IMR-90 (cell line): Measurements from ENCODE around the gene OSBP2. TPM values are rescaled to one million over a fixed set of nuclear protein-coding genes. Genes with fewer than 3 reads are reported as not detected.

Experiments used
- ATAC-seq: fragments of 200-7000 bp; cut with Tn5 transposase; 2 replicates; pipeline ENCODE4 v1.9.1; 2020; ENCODE audit warnings: low read depth, mild to moderate bottlenecking, moderate library complexity
- BruUV-seq: library from RNA; stranded (reverse); fragments of 400-500 nt; replicated peaks from 2 replicates; lab custom pipeline; 2021; lab: Mats Ljungman, UMichigan
- CTCF ChIA-PET: fragments of 300-600 bp; formaldehyde crosslinking; extraction: SDS; loops from one replicate; lab custom pipeline; 2021; ENCODE audit warnings: antibody characterized with exemption; lab: Yijun Ruan, JAX
- POLR2A ChIA-PET: fragments of 300-600 bp; sonication (Branson Sonifier 250); formaldehyde crosslinking; loops from one replicate; lab custom pipeline; 2022; ENCODE audit warnings: antibody characterized with exemption; ENCODE audit not compliant: unreplicated experiment; lab: Charles Lee
- DNase-seq: peaks from one replicate; pipeline ENCODE4 v3.0.0; 2013
- H2AFZ ChIP-seq: replicated peaks from 2 replicates; pipeline ENCODE3; 2013; ENCODE audit warnings: low read length, mild to moderate bottlenecking; ENCODE audit not compliant: poor library complexity
- H2AK5ac ChIP-seq: 2 replicates; pipeline ENCODE4 v1.6.1; 2013; ENCODE audit warnings: low read depth, low read length, inconsistent platforms
- H2AK9ac ChIP-seq: replicated peaks from 2 replicates; pipeline ENCODE3; 2013; ENCODE audit warnings: mild to moderate bottlenecking, low read depth, low read length, moderate library complexity; ENCODE audit not compliant: poor library complexity
- H2BK120ac ChIP-seq: 2 replicates; pipeline ENCODE4 v1.6.1; 2013; ENCODE audit warnings: low read depth, low read length, inconsistent platforms
- H2BK15ac ChIP-seq: 3 replicates; pipeline ENCODE4 v1.6.1; 2013; ENCODE audit warnings: low read depth, low read length, inconsistent platforms
- H2BK20ac ChIP-seq: 2 replicates; pipeline ENCODE4 v1.6.1; 2013; ENCODE audit warnings: low read depth, mild to moderate bottlenecking, inconsistent platforms, low read length, moderate library complexity
- H2BK5ac ChIP-seq: 2 replicates; pipeline ENCODE4 v1.6.1; 2013; ENCODE audit warnings: mild to moderate bottlenecking, low read depth, low read length, inconsistent platforms; ENCODE audit not compliant: poor library complexity, severe bottlenecking
- H3K14ac ChIP-seq: replicated peaks from 2 replicates; pipeline ENCODE4 v1.6.1; 2013; ENCODE audit warnings: low read depth, low read length, inconsistent platforms
- H3K18ac ChIP-seq: 2 replicates; pipeline ENCODE4 v1.6.1; 2013; ENCODE audit warnings: low read depth, low read length, control low read depth
- H3K23ac ChIP-seq: 2 replicates; pipeline ENCODE4 v1.6.1; 2013; ENCODE audit warnings: low read depth, low read length, inconsistent platforms
- H3K27ac ChIP-seq: 2 replicates; pipeline ENCODE4 v1.5.1; 2013; ENCODE audit warnings: mild to moderate bottlenecking, control low read depth, low read length; ENCODE audit not compliant: insufficient read depth
- H3K27me3 ChIP-seq: 2 replicates; pipeline ENCODE4 v1.6.1; 2013; ENCODE audit warnings: low read length; ENCODE audit not compliant: control insufficient read depth, insufficient read depth
- H3K36me3 ChIP-seq: 2 replicates; pipeline ENCODE4 v1.6.1; 2013; ENCODE audit warnings: low read length, mixed read lengths; ENCODE audit not compliant: control insufficient read depth, insufficient read depth
- H3K4ac ChIP-seq: 2 replicates; pipeline ENCODE4 v1.6.1; 2013; ENCODE audit warnings: low read depth, low read length, inconsistent platforms
- H3K4me1 ChIP-seq: 2 replicates; pipeline ENCODE4 v1.6.1; 2013; ENCODE audit warnings: low read length, mixed read lengths; ENCODE audit not compliant: control insufficient read depth, insufficient read depth
- H3K4me2 ChIP-seq: 2 replicates; pipeline ENCODE4 v1.6.1; 2013; ENCODE audit warnings: low read depth, mild to moderate bottlenecking, control low read depth, low read length, moderate library complexity
- H3K4me3 ChIP-seq: 2 replicates; pipeline ENCODE4 v1.5.1; 2013; ENCODE audit warnings: low read depth, mild to moderate bottlenecking, control low read depth, low read length, moderate library complexity; ENCODE audit not compliant: insufficient read depth
- H3K56ac ChIP-seq: 2 replicates; pipeline ENCODE4 v1.6.1; 2013; ENCODE audit warnings: low read length, inconsistent platforms; ENCODE audit not compliant: insufficient read depth; ENCODE audit errors: extremely low read depth
- H3K79me1 ChIP-seq, 2 experiments: 2 replicates each; pipeline ENCODE4 v1.6.1; 2013; ENCODE audit warnings: low read length in 2 of 2, inconsistent platforms in 1 of 2, low read depth in 1 of 2
- H3K9ac ChIP-seq: 2 replicates; pipeline ENCODE4 v1.6.1; 2013; ENCODE audit warnings: low read depth, low read length, control low read depth
- H3K9me1 ChIP-seq: 2 replicates; pipeline ENCODE4 v1.6.1; 2013; ENCODE audit warnings: low read length, inconsistent platforms; ENCODE audit not compliant: insufficient read depth
- H3K9me3 ChIP-seq: 2 replicates; pipeline ENCODE4 v1.6.1; 2013; ENCODE audit warnings: low read length; ENCODE audit not compliant: control insufficient read depth, insufficient read depth
- H4K20me1 ChIP-seq: 2 replicates; pipeline ENCODE4 v1.6.1; 2013; ENCODE audit warnings: low read length, inconsistent platforms; ENCODE audit not compliant: insufficient read depth
- H4K5ac ChIP-seq: 2 replicates; pipeline ENCODE4 v1.6.1; 2013; ENCODE audit warnings: mild to moderate bottlenecking, low read depth, low read length, control low read depth
- H4K8ac ChIP-seq, 2 experiments: 2 replicates each; pipeline ENCODE4 v1.6.1; 2013; ENCODE audit warnings: low read depth in 2 of 2, low read length in 2 of 2, control low read depth in 1 of 2, inconsistent platforms in 1 of 2
- H4K91ac ChIP-seq: 2 replicates; pipeline ENCODE4 v1.6.1; 2013; ENCODE audit warnings: low read depth, low read length, inconsistent platforms; ENCODE audit not compliant: insufficient read depth
- BHLHE40 ChIP-seq: fragments of 150-350 bp; IDR thresholded peaks from 2 replicates; pipeline ENCODE4 v1.6.1; 2016; ENCODE audit warnings: mild to moderate bottlenecking, low read depth, low read length
- CEBPB ChIP-seq: IDR thresholded peaks from 2 replicates; pipeline ENCODE4 v1.6.1; 2012; ENCODE audit warnings: low read depth, low read length, improper control_type of control experiment
- CHD1 ChIP-seq: IDR thresholded peaks from 2 replicates; pipeline ENCODE4 v1.6.1; 2012; ENCODE audit warnings: low read depth, low read length, improper control_type of control experiment
- CTCF ChIP-seq: conservative IDR thresholded peaks from 2 replicates; pipeline ENCODE4 v1.5.1; 2012; ENCODE audit warnings: mild to moderate bottlenecking, low read depth, low read length, improper control_type of control experiment
- ELK1 ChIP-seq: fragments of 150-350 bp; IDR thresholded peaks from 2 replicates; pipeline ENCODE4 v1.6.1; 2016; ENCODE audit warnings: low read depth, mild to moderate bottlenecking, low read length, moderate library complexity, borderline replicate concordance
- FOS ChIP-seq: fragments of 150-350 bp; IDR thresholded peaks from 2 replicates; pipeline ENCODE4 v1.6.1; 2016; ENCODE audit warnings: low read depth, low read length
- MAFK ChIP-seq: IDR thresholded peaks from 2 replicates; pipeline ENCODE4 v1.6.1; 2012; ENCODE audit warnings: low read depth, low read length, improper control_type of control experiment
- MAZ ChIP-seq: IDR thresholded peaks from 2 replicates; pipeline ENCODE4 v1.6.1; 2012; ENCODE audit warnings: low read depth, mild to moderate bottlenecking, low read length, improper control_type of control experiment, moderate library complexity, borderline replicate concordance
- MXI1 ChIP-seq: IDR thresholded peaks from 2 replicates; pipeline ENCODE4 v1.6.1; 2012; ENCODE audit warnings: low read depth, mild to moderate bottlenecking, low read length, moderate library complexity, borderline replicate concordance
- NFE2L2 ChIP-seq: fragments of 150-350 bp; IDR thresholded peaks from 2 replicates; pipeline ENCODE4 v1.6.1; 2016; ENCODE audit warnings: low read depth, mild to moderate bottlenecking, low read length
- POLR2A ChIP-seq: IDR thresholded peaks from 2 replicates; pipeline ENCODE4 v1.6.1; 2012; ENCODE audit warnings: mild to moderate bottlenecking, low read depth, low read length
- RAD21 ChIP-seq: IDR thresholded peaks from 2 replicates; pipeline ENCODE4 v1.6.1; 2012; ENCODE audit warnings: low read length, improper control_type of control experiment
- RCOR1 ChIP-seq: IDR thresholded peaks from 2 replicates; pipeline ENCODE4 v1.6.1; 2012; ENCODE audit warnings: mild to moderate bottlenecking, low read length, improper control_type of control experiment; ENCODE audit not compliant: insufficient replicate concordance
- RFX5 ChIP-seq: IDR thresholded peaks from 2 replicates; pipeline ENCODE4 v1.8.0; 2012; ENCODE audit warnings: low read depth, mild to moderate bottlenecking, low read length, moderate library complexity
- SMC3 ChIP-seq: fragments of 150-350 bp; IDR thresholded peaks from 2 replicates; pipeline ENCODE4 v1.6.1; 2016; ENCODE audit warnings: low read depth, mild to moderate bottlenecking, antibody characterized with exemption, low read length, moderate library complexity
- USF2 ChIP-seq: fragments of 150-350 bp; IDR thresholded peaks from 2 replicates; pipeline ENCODE4 v1.6.1; 2017; ENCODE audit warnings: mild to moderate bottlenecking, antibody characterized with exemption, low read length, low read depth
- WGBS, 2 experiments: methylation state at CpG; one replicate each; pipeline versions ENCODE4 v1.1.5 to v1.1.7; 2013; ENCODE audit warnings: missing lambda C conversion rate in 2 of 2; ENCODE audit not compliant: insufficient read length in 1 of 2; ENCODE audit errors: extremely low coverage in 2 of 2; 5-methylcytosine and 5-hydroxymethylcytosine counted together
- dilution Hi-C: fragments of 300-500 bp; cut with HindIII; formaldehyde crosslinking; loops from one replicate; pipeline ENCODE4 v1.14.3; 2018; ENCODE audit warnings: low sequenced_read_pairs; ENCODE audit not compliant: unreplicated experiment
- in situ Hi-C: fragments of 300-500 bp; cut with MboI; formaldehyde crosslinking; loops from 3 replicates; pipeline ENCODE4 v1.14.3; 2019; ENCODE audit warnings: low sequenced_read_pairs, inconsistent platforms, mixed read lengths
- intact Hi-C: fragments of 100-400 bp; cut with micrococcal nuclease; formaldehyde crosslinking; loops from 2 replicates; pipeline ENCODE4 v1.10.0; 2022
- polyA plus RNA-seq, 3 experiments: library from polyadenylated mRNA; depleted of rRNA; stranded (reverse); fragments of >200 nt; gene quantifications; 2 replicates each; pipeline ENCODE4 v1.2.3, GENCODE V29; 2012; ENCODE audit warnings: low replicate concordance in 1 of 3
- total RNA-seq: library from RNA; depleted of rRNA; stranded (reverse); fragments of >200 nt; gene quantifications from 2 replicates; pipeline ENCODE4 v1.2.3, GENCODE V29; 2012

Gene OSBP2
- total and polyA plus RNA-seq, 2 of the 4 experiments (the other 2 are of a cell fraction), result 1.8 to 2.2 TPM

- H3K14ac ChIP-seq, result no peak overlapping the region
- TF ChIP-seq FOS (no peak), RFX5 (no peak), BHLHE40 (no peak), SMC3 (no peak), MXI1 (no peak), RAD21 (no peak), CHD1 (no peak), CEBPB (no peak), CTCF (no peak), MAFK (no peak), USF2 (no peak), NFE2L2 (no peak), ELK1 (no peak), MAZ (no peak), RCOR1 (no peak), POLR2A (no peak)
- H2AK5ac ChIP-seq, result no peak overlapping the region
- H3K4me3 ChIP-seq, result no peak overlapping the region
- no peak overlapping the region for H2BK5ac ChIP-seq
- H3K36me3 ChIP-seq, result no peaks in the 10 kb centered on the region
- no peaks in the 10 kb centered on the region; the same call in 1 of the 2 replicates for H3K27me3 ChIP-seq
- H3K27ac ChIP-seq, result no peak overlapping the region
- DNase-seq, result no peak
- no peak overlapping the region for H3K4me2 ChIP-seq
- H4K8ac ChIP-seq, result no peak overlapping the region
- H2BK15ac ChIP-seq, result no peak overlapping the region
- H3K9ac ChIP-seq, result no peak overlapping the region
- H3K9me3 ChIP-seq, result no peaks in the 10 kb centered on the region
- in situ Hi-C loops (loop anchor here (10.0 kb wide), 2 partner anchors 123 to 293 kb away; no protein-coding TSS in a partner anchor), intact Hi-C loops (no loop called here), dilution Hi-C loops (no loop called here)
- H3K9me1 ChIP-seq, result no peaks in the 10 kb centered on the region
- no peak overlapping the region for H3K18ac ChIP-seq
- H3K23ac ChIP-seq, result no peak overlapping the region
- H2AFZ ChIP-seq, result no peak overlapping the region
- no peak for ATAC-seq
- ChIA-PET POLR2A (no interaction called here), CTCF (interaction anchor here (1.1 kb wide), 1 partner anchor 13 kb away, joined by 4 read pairs; no protein-coding TSS in a partner anchor)
- no peaks in the 10 kb centered on the region for H3K79me1 ChIP-seq
- H4K20me1 ChIP-seq, result no peaks in the 10 kb centered on the region
- WGBS, 2 experiments, result no CpG with 5 or more reads among the region's 6 CpGs
- H4K5ac ChIP-seq, result no peak overlapping the region
- BruUV-seq, result no TSS peak
- H2BK120ac ChIP-seq, result no peak overlapping the region
- H4K91ac ChIP-seq, result no peak overlapping the region
- no peak overlapping the region for H2BK20ac ChIP-seq
- no peak overlapping the region for H3K4ac ChIP-seq
- H2AK9ac ChIP-seq, result no peak overlapping the region
- H3K4me1 ChIP-seq, result no peaks in the 10 kb centered on the region
- H3K56ac ChIP-seq, result no peak overlapping the region
Observed at GRCh38 chr22:30908051-30908461, 213.4 kb downstream of the OSBP2 start.
